Activated CD8-positive, alpha-beta memory T cell treated with anti-CD3 and anti-CD28 coated beads, Interleukin-2, amount 10 ng/mL, durations not matched to agents 7 days and 5 days (primary cell): ENCODE data around the gene RSF1. TPM values are rescaled to one million over a fixed set of nuclear protein-coding genes. Genes with fewer than 3 reads are reported as not detected.

Experiments used
- ATAC-seq: fragments of 150-1000 bp; cut with Tn5 transposase; one replicate; pipeline ENCODE4 v1.10.0; 2021; ENCODE audit warnings: moderate library complexity
- CTCF ChIA-PET: fragments of 350-600 bp; sonication (Branson Sonifier 250); formaldehyde crosslinking; loops from one replicate; lab custom pipeline; 2021; ENCODE audit warnings: antibody characterized with exemption; lab: Charles Lee
- DNase-seq: peaks from one replicate; pipeline ENCODE4 v3.0.0-alpha.2; 2020
- H3K27ac Mint-ChIP-seq: one replicate; pipeline ENCODE4 v1.8.0; 2021; ENCODE audit warnings: mild to moderate bottlenecking, mixed read lengths
- H3K27me3 Mint-ChIP-seq: one replicate; pipeline ENCODE4 v1.8.0; 2021; ENCODE audit warnings: mixed read lengths
- H3K36me3 Mint-ChIP-seq: one replicate; pipeline ENCODE4 v1.8.0; 2021; ENCODE audit warnings: mild to moderate bottlenecking, mixed read lengths
- H3K4me1 Mint-ChIP-seq: one replicate; pipeline ENCODE4 v1.8.0; 2021; ENCODE audit warnings: mixed read lengths
- H3K4me3 Mint-ChIP-seq: one replicate; pipeline ENCODE4 v1.8.0; 2021; ENCODE audit warnings: mild to moderate bottlenecking, moderate library complexity, mixed read lengths
- H3K9me3 Mint-ChIP-seq: one replicate; pipeline ENCODE4 v1.8.0; 2022; ENCODE audit warnings: low read depth, mixed read lengths
- total RNA-seq, 2 experiments: library from RNA; stranded (reverse); gene quantifications; one replicate each; pipeline ENCODE4 v1.2.3, GENCODE V29; 2021

Gene RSF1
- total RNA-seq, 2 experiments from 2014 or later: 49.4 to 54.6 TPM

DNA sequence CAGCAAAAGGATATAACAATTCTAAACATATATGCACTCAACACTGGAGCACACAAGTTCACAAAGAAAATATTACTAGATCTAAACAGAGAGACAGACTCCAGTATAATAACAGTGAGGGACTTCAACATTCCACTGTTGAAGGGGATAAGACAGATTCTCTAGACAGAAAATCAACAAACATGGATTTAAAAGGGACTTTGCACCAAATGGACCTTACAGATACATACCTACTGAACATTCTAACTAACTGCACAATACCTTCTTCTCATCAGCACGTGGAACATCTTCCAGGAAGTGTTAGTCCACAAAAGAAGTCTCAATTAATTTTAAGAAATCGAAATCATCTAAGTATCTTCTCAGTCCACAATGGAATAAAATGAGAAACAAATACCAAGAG lies 26.6 kb downstream of the RSF1 start:
- H3K4me3 Mint-ChIP-seq: no peak overlapping the region
- H3K36me3 Mint-ChIP-seq: peaks cover 66% of the 10 kb centered on the region
- ATAC-seq (no peak), DNase-seq (no peak)
- CTCF ChIA-PET: no interaction called here
- no peak overlapping the region for H3K27ac Mint-ChIP-seq
- H3K9me3 Mint-ChIP-seq: peaks cover 8% of the 10 kb centered on the region
- H3K27me3 Mint-ChIP-seq: no peaks in the 10 kb centered on the region
- peaks cover 11% of the 10 kb centered on the region for H3K4me1 Mint-ChIP-seq

DNA sequence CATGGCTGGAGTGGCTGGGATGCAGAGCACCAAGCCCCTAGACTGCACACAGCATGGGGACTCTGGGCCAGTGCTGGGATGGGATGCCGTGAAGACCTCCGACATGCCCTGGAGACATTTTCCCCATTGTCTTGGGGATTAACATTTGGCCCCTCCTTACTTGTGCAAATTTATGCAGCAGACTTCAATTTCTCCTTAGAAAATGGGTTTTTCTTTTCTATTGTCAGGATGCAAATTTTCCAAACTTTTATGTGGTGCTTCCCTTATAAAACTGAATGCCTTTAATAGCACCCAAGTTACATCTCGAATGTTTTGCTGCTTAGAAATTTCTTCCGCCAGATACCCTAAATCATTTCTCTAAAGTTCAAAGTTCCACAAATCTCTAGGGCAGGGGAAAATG lies 29.2 kb downstream of the RSF1 start:
- Mint-ChIP-seq H3K4me1 (peaks cover 8% of the 10 kb centered on the region), H3K27ac (no peak overlapping the region), H3K27me3 (no peaks in the 10 kb centered on the region), H3K4me3 (no peak overlapping the region), H3K36me3 (peaks cover 55% of the 10 kb centered on the region), H3K9me3 (peaks cover 8% of the 10 kb centered on the region)
- CTCF ChIA-PET: no interaction called here
- ATAC-seq (no peak), DNase-seq (no peak)

DNA sequence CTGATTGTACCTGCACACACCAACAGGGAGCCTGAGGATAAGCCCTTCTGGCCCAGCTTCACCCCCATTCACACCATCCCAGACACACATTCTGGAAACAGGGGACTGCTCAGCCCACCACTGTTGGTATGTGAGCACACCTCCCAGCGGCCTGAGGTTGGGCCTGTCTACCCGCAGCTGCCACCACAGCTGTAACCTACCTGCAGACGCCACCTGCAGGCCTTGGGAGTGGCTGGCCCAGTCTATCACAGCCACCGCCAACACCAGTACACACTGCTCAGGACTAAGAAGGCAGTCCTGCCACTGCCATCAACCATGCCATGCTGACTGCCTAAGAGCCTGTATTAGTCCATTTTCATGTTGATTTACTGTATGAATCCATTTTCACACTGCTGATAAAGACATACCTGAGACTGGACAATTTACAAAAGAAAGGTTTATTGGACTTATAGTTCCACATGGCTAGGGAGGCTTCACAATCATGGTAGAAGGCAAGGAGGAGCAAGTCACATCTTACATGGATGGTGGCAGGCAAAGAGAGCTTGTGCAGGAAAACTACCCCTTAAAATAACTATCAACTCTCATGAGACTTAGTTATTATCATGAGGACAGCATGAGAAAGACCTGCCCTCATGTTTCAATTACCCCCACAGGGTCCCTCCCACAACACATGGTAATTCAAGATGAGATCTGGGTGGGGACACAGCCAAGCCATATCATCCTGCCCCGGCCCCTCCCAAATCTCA lies 30.6 kb downstream of the RSF1 start:
- ATAC-seq: no peak
- no peak overlapping the region for H3K4me3 Mint-ChIP-seq
- H3K9me3 Mint-ChIP-seq: peaks cover 8% of the 10 kb centered on the region
- peaks cover 8% of the 10 kb centered on the region for H3K4me1 Mint-ChIP-seq
- no peak overlapping the region for H3K27ac Mint-ChIP-seq
- CTCF ChIA-PET: interaction anchor here (1.4 kb wide), 1 partner anchor 14 kb away, joined by 3 read pairs; no protein-coding TSS in a partner anchor
- H3K36me3 Mint-ChIP-seq: peaks cover 51% of the 10 kb centered on the region
- H3K27me3 Mint-ChIP-seq: no peaks in the 10 kb centered on the region
- DNase-seq: no peak

DNA sequence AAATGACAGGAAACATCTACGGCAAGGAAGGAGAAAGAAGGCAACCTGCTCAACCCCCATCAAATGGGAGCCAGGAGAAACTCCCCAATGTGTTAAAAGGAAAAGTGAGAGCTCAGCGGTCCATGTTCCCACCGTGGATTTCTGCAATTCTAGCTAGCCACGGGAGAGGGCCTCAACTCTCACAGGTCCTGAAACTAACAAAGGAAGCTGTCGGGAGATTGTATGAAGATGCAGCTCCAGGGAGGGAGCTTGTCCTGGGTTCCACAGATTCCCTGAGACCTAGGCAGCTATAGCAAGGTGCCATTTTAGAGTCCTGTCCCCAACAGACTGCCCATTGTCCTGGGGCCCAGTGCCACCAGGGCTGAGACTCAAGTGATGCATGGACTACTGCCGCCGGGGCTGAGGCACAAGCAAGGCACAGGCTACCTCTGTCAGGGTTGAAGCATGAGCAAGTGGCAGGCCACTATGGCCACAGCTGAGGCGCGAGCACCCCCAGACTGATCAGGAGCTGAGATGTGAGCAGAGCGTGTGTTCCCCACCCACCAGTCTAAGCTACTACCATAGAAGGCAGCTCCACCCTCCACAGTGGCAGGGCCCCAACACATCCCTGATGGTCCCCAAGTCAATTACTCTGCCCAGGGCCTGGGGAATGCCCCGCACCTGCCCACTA lies 31.3 kb downstream of the RSF1 start:
- ATAC-seq: no peak
- no peak overlapping the region for H3K4me3 Mint-ChIP-seq
- no peak overlapping the region for H3K27ac Mint-ChIP-seq
- peaks cover 5% of the 10 kb centered on the region for H3K4me1 Mint-ChIP-seq
- no peak for DNase-seq
- peaks cover 47% of the 10 kb centered on the region for H3K36me3 Mint-ChIP-seq
- CTCF ChIA-PET: interaction anchor here (1.4 kb wide), 1 partner anchor 13 kb away, joined by 3 read pairs; no protein-coding TSS in a partner anchor
- H3K27me3 Mint-ChIP-seq: no peaks in the 10 kb centered on the region
- peaks cover 8% of the 10 kb centered on the region for H3K9me3 Mint-ChIP-seq

DNA sequence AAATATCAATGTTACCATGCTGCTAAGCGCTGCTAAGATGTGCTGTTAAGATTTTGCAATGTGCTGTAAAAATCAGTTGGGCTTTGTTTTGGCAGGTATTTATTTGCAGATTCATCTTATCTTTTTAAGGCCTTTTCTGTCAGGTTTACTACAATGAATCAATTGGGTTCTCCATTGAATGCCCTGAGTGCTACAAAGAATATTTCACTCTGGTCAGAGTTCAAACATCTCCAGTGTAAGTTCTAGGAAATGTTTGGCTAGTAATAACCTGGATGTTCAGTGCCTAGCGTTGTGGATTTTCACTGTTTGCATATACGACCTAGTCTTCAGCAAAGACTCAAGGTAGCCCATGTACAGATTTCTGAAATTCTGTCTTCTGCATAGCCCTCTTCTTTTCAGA lies 36.0 kb downstream of the RSF1 start:
- CTCF ChIA-PET: no interaction called here
- DNase-seq (no peak), ATAC-seq (no peak)
- peaks cover 12% of the 10 kb centered on the region for H3K36me3 Mint-ChIP-seq
- H3K27ac Mint-ChIP-seq: no peak overlapping the region
- H3K9me3 Mint-ChIP-seq: peaks cover 3% of the 10 kb centered on the region
- no peaks in the 10 kb centered on the region for H3K27me3 Mint-ChIP-seq
- H3K4me1 Mint-ChIP-seq: peaks cover 5% of the 10 kb centered on the region
- H3K4me3 Mint-ChIP-seq: no peak overlapping the region

DNA sequence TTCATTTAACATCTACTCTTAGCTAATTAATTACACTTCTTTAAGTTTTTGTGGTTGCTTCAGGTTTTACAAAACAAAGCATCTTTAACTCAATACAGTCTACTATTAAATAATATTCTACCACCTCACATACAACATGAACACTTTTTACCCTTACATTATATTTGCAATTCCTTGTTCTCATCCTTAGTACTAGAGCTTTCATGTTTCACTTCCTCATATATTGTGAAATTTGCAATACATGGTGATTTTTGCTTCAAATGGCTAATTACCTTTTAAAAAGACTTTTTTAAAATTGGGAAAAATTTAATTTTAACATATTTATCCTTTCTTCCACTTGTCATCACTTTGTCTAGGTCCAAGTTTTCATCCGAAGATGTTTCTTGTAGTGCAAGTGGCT lies 37.5 kb downstream of the RSF1 start:
- H3K27me3 Mint-ChIP-seq: no peaks in the 10 kb centered on the region
- DNase-seq: no peak
- ATAC-seq: no peak
- H3K27ac Mint-ChIP-seq: no peak overlapping the region
- peaks cover 3% of the 10 kb centered on the region for H3K9me3 Mint-ChIP-seq
- H3K4me3 Mint-ChIP-seq: no peak overlapping the region
- H3K4me1 Mint-ChIP-seq: peaks cover 4% of the 10 kb centered on the region
- CTCF ChIA-PET: no interaction called here
- H3K36me3 Mint-ChIP-seq: peaks cover 7% of the 10 kb centered on the region

DNA sequence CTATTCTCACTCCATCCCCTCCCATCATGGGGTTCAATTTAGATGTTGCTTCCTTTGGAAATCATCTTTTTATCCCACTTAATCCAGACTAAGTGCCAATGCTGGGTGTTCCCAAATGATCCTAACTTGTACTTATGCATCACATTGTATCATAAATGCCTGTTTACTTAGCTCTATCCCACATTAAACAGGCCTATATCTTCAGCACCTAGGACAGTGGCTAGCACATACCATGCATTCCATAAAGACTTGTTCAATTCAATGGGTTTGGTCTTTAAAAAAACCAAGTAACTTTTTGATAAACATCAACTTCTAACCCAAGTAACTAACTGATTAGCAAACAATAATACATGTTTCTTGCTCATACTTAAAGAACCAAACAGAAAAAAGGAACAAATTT lies 40.6 kb downstream of the RSF1 start:
- CTCF ChIA-PET: no interaction called here
- H3K4me3 Mint-ChIP-seq: no peak overlapping the region
- DNase-seq (no peak), ATAC-seq (no peak)
- no peaks in the 10 kb centered on the region for H3K27me3 Mint-ChIP-seq
- peaks cover 3% of the 10 kb centered on the region for H3K9me3 Mint-ChIP-seq
- peaks cover 6% of the 10 kb centered on the region for H3K4me1 Mint-ChIP-seq
- H3K36me3 Mint-ChIP-seq: peaks cover 5% of the 10 kb centered on the region
- H3K27ac Mint-ChIP-seq: no peak overlapping the region

DNA sequence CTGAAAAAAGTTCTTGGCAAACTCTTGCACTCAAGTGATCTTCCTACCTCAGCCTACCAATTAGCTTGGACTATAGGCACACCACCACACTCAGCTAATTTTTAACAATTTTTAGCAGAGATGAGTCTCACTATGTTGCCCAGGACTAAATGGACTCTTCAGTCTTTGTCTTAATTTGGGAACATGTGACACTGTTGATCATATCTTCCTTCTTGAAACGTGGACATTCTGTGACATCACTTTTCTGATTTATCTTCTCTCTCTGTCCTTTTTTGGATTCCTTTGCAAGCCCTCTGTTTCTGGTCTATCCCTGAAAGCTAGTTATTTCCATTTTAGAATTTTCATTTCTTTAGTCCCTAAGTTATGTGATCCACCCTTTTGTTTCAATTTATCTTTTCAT lies 42.0 kb downstream of the RSF1 start:
- Mint-ChIP-seq H3K36me3 (peaks cover 5% of the 10 kb centered on the region), H3K4me1 (peaks cover 6% of the 10 kb centered on the region), H3K27ac (peak overlapping the region; percentile 7), H3K27me3 (no peaks in the 10 kb centered on the region), H3K9me3 (peaks cover 3% of the 10 kb centered on the region), H3K4me3 (no peak overlapping the region)
- DNase-seq (no peak), ATAC-seq (no peak)
- CTCF ChIA-PET: interaction anchor here (1.1 kb wide), 1 partner anchor 267 kb away, joined by 5 read pairs; no protein-coding TSS in a partner anchor

DNA sequence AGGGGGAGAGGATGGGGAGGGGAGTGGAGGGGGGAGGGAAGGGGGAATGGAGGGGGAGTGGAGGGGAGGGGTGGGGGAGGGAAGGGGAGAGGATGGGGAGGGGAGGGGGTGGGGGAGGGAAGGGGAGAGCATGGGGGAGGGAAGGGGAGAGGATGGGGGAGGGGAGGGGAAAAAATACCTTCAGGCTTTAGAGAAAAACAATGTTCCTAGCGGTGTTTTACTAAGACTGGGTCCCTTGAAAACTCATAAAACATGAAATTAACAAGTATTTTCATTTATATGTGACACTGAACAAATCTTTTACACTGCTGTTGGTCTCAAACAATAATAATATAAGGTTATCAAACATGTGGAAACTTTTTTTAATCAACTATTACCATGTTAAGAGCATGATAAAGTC lies 42.4 kb downstream of the RSF1 start:
- no peak for ATAC-seq
- CTCF ChIA-PET: interaction anchor here (1.1 kb wide), 1 partner anchor 268 kb away, joined by 5 read pairs; no protein-coding TSS in a partner anchor
- no peak for DNase-seq
- Mint-ChIP-seq H3K36me3 (peaks cover 5% of the 10 kb centered on the region), H3K4me1 (peaks cover 6% of the 10 kb centered on the region), H3K9me3 (peaks cover 3% of the 10 kb centered on the region), H3K27me3 (no peaks in the 10 kb centered on the region), H3K4me3 (no peak overlapping the region), H3K27ac (no peak overlapping the region)

DNA sequence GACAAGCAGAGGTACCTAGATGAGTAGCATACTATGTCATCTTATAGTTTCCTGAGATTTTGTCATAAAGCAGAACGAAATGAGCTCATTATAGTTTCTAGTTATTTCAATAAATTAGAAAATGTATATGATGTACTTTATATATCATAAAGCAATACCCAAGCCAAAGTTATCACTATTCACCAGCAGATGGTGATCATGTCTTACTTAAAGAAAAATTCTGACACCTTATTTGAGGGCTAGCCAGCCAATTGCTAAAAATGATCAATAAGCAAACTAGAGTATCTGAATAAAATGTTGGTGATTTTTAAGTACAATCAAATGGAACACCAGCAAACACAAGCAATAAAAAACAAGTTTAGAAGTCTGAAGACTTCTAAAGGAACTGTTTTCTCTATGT lies 44.1 kb downstream of the RSF1 start:
- Mint-ChIP-seq H3K36me3 (peaks cover 3% of the 10 kb centered on the region), H3K4me3 (no peak overlapping the region), H3K27ac (no peak overlapping the region), H3K9me3 (no peaks in the 10 kb centered on the region), H3K4me1 (peaks cover 14% of the 10 kb centered on the region), H3K27me3 (no peaks in the 10 kb centered on the region)
- ATAC-seq (no peak), DNase-seq (no peak)
- CTCF ChIA-PET: interaction anchor here (0.7 to 1.1 kb wide), 3 partner anchors 13 to 223 kb away, joined by 3 to 5 read pairs (median 3); partner anchors contain the start of gene RSF1

DNA sequence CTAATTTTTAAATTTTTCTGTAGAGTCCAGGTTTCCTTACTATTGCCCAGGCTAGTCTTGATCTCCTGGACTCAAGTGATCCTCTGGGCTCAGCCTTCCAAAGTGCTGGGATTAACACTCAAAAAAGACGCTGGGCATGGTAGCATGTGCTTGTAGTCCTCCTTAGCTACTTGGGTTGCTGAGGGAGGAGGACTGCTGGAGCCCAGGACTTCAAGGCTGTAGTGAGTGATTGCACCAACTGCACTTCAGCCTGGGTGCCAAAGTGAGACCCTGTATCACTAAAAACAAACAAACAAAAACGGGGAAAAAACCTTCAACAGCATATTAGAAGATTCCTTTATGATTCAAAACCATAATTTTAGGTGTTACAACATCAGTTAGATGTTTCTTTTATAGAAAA lies 44.6 kb downstream of the RSF1 start:
- Mint-ChIP-seq H3K36me3 (peaks cover 3% of the 10 kb centered on the region), H3K9me3 (no peaks in the 10 kb centered on the region), H3K4me1 (peaks cover 19% of the 10 kb centered on the region), H3K4me3 (no peak overlapping the region), H3K27me3 (no peaks in the 10 kb centered on the region), H3K27ac (no peak overlapping the region)
- DNase-seq (no peak), ATAC-seq (no peak)
- CTCF ChIA-PET: interaction anchor here (0.7 to 1.1 kb wide), 3 partner anchors 14 to 224 kb away, joined by 3 to 5 read pairs (median 3); partner anchors contain the start of gene RSF1

DNA sequence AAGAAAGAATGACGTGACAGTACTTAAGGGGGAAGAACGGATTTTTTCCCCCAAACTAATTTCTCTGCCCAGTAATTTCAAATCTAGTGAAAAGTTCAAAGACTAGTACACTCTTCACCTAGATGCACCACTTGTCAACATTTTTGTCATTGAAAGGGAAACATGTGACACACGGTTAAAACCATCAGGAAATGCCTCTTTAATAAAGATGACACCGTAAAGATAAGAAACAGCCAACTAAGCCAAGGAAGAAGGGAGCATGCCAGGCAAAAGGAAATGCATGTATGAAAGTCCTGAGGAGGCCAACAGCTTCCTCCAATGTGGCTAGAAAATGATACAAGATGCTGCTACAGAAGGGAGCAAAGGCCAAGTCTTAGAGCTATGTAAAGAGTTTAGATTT lies 49.4 kb downstream of the RSF1 start:
- H3K27ac Mint-ChIP-seq: no peak overlapping the region
- DNase-seq: no peak
- ATAC-seq: no peak
- no peak overlapping the region for H3K4me3 Mint-ChIP-seq
- CTCF ChIA-PET: no interaction called here
- no peaks in the 10 kb centered on the region for H3K27me3 Mint-ChIP-seq
- peaks cover 4% of the 10 kb centered on the region for H3K36me3 Mint-ChIP-seq
- H3K9me3 Mint-ChIP-seq: no peaks in the 10 kb centered on the region
- peaks cover 17% of the 10 kb centered on the region for H3K4me1 Mint-ChIP-seq

DNA sequence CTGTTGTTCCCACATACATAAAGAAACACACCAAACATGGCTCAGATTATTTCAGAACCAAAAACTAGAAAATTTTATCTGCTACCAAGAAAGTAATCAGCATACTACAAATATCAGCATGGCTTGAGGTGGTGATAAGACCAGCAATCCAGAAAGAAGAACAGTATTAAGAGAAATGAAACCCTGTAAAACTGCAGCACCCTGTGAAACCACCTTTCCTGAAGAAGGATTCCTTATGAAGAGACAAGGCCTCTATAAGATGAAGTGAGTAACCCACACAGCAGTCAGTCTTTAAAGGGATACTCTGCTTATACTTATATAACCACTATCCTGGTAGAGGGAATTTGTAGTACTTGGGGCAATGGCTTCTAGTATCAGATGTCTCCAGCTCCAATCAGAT lies 49.9 kb downstream of the RSF1 start:
- Mint-ChIP-seq H3K4me3 (no peak overlapping the region), H3K36me3 (peaks cover 4% of the 10 kb centered on the region), H3K9me3 (no peaks in the 10 kb centered on the region), H3K4me1 (peaks cover 17% of the 10 kb centered on the region), H3K27me3 (no peaks in the 10 kb centered on the region), H3K27ac (no peak overlapping the region)
- DNase-seq (no peak), ATAC-seq (no peak)
- CTCF ChIA-PET: no interaction called here

DNA sequence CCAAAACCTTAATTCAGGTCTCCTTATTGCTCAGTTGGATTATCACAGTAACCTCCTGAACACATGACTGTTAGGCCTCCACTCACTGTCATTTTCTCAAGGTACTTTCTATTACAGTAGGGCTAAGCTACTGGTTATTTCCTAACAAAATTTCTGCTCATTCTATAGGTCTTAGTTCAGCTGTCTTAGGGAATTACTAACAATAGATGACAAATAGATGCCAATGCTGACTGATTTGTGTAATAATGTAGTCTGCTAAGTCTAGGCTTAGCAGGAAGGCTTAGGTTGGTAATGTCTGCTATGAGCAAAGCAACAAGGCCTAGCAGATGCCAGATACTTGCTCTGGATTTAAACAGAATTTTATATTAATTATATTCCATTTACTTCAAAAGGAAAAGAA lies 58.1 kb downstream of the RSF1 start:
- H3K4me3 Mint-ChIP-seq: no peak overlapping the region
- no peaks in the 10 kb centered on the region for H3K9me3 Mint-ChIP-seq
- H3K4me1 Mint-ChIP-seq: no peaks in the 10 kb centered on the region
- no peak for DNase-seq
- no peak overlapping the region for H3K27ac Mint-ChIP-seq
- H3K27me3 Mint-ChIP-seq: no peaks in the 10 kb centered on the region
- no peak for ATAC-seq
- peaks cover 24% of the 10 kb centered on the region for H3K36me3 Mint-ChIP-seq
- CTCF ChIA-PET: interaction anchor here (0.7 kb wide), 1 partner anchor 612 kb away, joined by 4 read pairs; no protein-coding TSS in a partner anchor
